HG03159 (cell line): ENCODE measurements around the gene DENND1C.

Source experiments
- ATAC-seq: cut with Tn5 transposase; IDR thresholded peaks from one replicate; pipeline ENCODE4 v1.9.1; 2021; ENCODE audit warnings: mild to moderate bottlenecking, moderate library complexity; ENCODE audit not compliant: unreplicated experiment

DENND1C gene

GRCh38 chr19:6479836-6480398, 1.7 kb downstream of the DENND1C start:
- ATAC-seq, result no peak

- ATAC-seq, result no peak
Measured at GRCh38 chr19:6478815-6479214, 2.8 kb downstream of the DENND1C start.

GRCh38 chr19:6476896-6477431, 4.6 kb downstream of the DENND1C start:
- no peak for ATAC-seq

GRCh38 chr19:6476155-6476895, 5.3 kb downstream of the DENND1C start:
- no peak for ATAC-seq

GRCh38 chr19:6475321-6476108, 6.1 kb downstream of the DENND1C start:
- no peak for ATAC-seq

DNA sequence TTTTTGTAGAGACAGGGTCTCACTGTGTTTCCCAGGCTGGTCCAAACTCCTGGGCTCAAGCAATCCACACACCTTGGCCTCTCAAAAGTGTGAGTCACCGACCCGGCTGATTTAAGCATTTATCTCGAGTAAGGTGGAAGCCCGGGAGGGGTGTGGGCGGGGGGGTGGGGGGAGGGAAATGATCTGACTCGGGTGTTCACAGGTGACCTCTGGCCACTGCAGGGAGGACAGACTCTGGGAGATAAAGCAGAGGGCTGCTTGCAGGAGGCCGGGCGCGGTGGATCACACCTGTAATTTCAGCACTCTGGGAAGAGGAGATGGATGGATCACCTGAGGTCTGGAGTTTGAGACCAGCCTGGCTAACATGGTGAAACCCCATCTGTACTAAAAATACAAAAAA, 7.9 kb downstream of the DENND1C start:
- ATAC-seq, result no peak

- ATAC-seq, result no peak
Measured at GRCh38 chr19:6472713-6473112, 8.9 kb downstream of the DENND1C start.

DNA sequence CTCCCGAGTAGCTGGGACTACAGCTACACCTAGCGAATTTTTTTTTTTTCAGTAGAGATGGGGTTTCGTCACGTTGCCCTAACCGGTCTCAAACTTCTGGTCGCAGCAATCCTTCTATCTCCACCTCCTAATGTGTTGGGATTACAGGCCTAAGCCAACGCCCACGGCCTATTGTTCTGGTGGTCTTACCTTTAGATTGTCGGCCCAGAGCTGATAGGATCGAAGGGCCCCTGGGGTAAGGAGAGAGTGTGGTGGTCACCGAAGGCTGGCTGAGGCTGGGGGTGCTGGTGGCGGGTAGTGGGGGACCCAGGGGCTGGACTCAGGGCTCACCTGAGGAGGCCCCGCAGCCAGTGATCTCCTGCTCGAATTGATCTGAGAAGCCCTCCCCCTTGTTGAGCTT, 10.5 kb downstream of the DENND1C start:
- ATAC-seq, result no peak

- ATAC-seq, result no peak
Measured at GRCh38 chr19:6470173-6470572, 11.4 kb downstream of the DENND1C start.

GRCh38 chr19:6467384-6467783, 14.2 kb downstream of the DENND1C start:
- ATAC-seq, result no peak

GRCh38 chr19:6466526-6467248, 14.9 kb downstream of the DENND1C start:
- no peak for ATAC-seq

GRCh38 chr19:6465663-6466062, 15.9 kb downstream of the DENND1C start:
- no peak for ATAC-seq

GRCh38 chr19:6465006-6465405, 16.6 kb downstream of the DENND1C start:
- ATAC-seq, result no peak

DNA sequence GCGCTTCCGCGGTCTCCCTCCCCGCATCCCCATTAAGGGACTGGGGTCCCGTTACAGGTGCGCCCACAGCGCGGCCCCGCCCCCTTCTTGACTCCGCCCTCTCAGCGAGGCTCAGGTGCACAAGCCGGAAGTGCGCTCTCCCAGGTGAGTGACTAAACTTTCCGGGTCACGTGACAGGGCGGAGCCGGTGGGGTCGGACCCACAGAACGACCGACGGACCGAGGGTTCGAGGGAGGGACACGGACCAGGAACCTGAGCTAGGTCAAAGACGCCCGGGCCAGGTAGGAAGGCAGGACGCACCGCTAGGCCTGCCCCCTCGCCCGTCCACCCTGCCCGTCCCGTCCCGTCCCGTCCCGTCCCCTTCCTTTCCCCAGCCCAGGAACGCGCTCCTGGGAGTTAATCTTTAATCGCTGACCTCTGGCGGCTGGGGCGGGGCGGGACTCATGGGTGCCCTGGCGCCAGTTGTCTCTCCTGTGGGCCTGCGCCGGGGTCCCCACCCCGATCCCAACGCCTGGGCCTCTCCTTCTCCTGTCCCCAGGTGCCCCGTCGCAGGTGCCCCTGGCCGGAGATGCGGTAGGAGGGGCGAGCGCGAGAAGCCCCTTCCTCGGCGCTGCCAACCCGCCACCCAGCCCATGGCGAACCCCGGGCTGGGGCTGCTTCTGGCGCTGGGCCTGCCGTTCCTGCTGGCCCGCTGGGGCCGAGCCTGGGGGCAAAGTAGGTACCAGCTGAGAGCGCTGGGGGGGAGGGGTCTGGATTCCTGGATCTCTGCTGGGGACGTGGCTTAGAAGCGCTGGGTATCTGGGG, 17.3 kb downstream of the DENND1C start, which contains the start of gene CRB3:
Gene CRB3 (plus strand): TSS at position 202 of the 804 bp plus-strand sequence. CDS start 431 bp downstream, at position 633.
- ATAC-seq, result no peak

- peak; percentile 73 for ATAC-seq
Measured at GRCh38 chr19:6460099-6460884, 21.3 kb downstream of the DENND1C start.

- no peak for ATAC-seq
Measured at GRCh38 chr19:6459262-6460098, 22.1 kb downstream of the DENND1C start, which contains the start of gene SLC25A23. Gene SLC25A23, minus strand, starts transcription at chr19:6459792. Its CDS starts 164 bp downstream, at chr19:6459628.

- no peak for ATAC-seq
Measured at GRCh38 chr19:6458695-6459261, 22.8 kb downstream of the DENND1C start.
